ENCODE results near the gene KRTAP5-2.
"Not testable (repeated sequence)": the region's sequence is repeated elsewhere in the genome, so short reads cannot be mapped to it uniquely, and the experiment has no call there.

KRTAP5-2 gene

DNA sequence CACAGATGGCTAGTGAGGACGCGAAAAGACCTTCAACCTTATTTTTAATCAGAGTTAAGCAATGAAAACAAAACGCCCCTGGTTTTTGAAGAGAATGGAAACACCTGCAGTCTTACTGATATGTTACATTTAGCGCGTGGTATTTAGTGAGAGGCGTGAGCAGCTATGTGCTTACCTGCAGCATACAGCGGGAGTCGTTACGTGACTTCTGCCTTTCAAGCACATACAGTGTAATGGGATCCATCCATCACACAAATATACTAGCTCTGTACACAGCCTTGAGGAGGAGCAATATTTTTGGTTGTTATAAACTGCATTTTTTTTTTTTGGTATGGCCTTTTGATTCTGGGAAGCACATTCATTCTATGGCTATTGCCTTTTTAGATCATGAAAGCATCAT is 5.5 kb downstream of the KRTAP5-2 start:
- DNase-seq (ENCODE audit: low read depth in 4 of 4, low spot score in 1 of 4), result no peak

GRCh38 chr11:1589996-1590395 is 8.1 kb downstream of the KRTAP5-2 start:
- DNase-seq (ENCODE audit: low read depth in 4 of 4, low spot score in 1 of 4), result no peak

GRCh38 chr11:1589191-1589963 is 8.7 kb downstream of the KRTAP5-2 start:
- DNase-seq (ENCODE audit: low read depth in 4 of 4, low spot score in 1 of 4), result not testable (repeated sequence)

- no peak for DNase-seq (ENCODE audit: low read depth in 4 of 4, low spot score in 1 of 4)
Measured at GRCh38 chr11:1586699-1587098, 11.4 kb downstream of the KRTAP5-2 start.

DNA sequence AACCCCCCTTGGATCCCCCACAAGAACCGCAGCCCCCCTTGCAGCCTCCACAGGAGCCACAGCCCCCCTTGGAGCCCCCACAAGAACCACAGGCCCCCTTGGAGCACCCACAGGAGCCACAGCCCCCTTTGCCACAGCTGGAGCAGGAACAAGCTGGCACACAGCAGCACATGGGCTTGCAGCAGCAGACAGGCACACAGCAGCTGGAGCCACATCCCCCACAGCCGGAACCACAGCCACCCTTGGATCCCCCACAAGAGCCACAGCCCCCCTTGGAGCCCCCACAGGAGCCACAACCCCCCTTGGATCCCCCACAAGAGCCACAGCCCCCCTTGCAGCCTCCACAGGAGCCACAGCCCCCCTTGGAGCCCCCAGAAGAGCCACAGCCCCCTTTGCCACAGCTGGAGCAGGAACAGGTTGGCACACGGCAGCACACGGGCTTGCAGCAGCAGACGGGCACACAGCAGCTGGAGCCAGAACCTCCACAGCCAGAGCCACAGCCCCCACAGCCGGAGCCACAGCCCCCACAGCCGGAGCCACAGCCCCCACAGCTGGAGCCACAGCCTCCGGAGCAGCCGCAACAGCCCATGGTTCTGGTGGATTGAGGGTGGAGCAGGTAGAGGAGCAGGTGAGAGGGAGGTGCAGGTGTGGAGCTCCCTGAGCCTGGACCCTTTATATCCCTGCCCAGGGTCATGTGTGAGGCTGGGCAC is 13.3 kb downstream of the KRTAP5-2 start, which contains the start of gene KRTAP5-1:
KRTAP5-1 (minus strand) TSS at position 623 of the 710 bp plus-strand sequence; CDS start at position 589, 34 bp downstream.
- DNase-seq (ENCODE audit: low read depth in 4 of 4, low spot score in 1 of 4), result not testable (repeated sequence)

GRCh38 chr11:1582909-1583308 is 15.2 kb downstream of the KRTAP5-2 start:
- not testable (repeated sequence) for DNase-seq (ENCODE audit: low read depth in 4 of 4, low spot score in 1 of 4)

DNA sequence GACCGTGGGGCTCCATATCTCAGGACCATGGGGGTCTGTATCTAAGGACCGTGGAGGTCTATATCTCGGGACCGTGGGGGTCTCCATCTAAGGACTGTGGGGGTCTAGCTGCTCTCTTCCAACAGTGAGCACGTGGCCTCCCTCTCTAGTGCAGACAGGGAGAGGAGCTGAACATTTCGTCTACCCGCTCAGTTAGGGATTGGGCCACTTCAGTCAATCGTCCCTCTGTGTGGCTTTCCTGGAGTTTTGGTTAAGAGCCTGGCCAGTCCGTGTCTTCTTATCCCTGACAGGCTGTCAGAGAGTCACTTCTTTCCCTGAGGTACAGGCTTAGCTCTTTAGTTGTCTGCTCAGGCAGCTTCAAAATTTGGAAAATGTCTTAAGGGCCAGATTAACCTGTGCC is 16.1 kb downstream of the KRTAP5-2 start:
- no peak for DNase-seq (ENCODE audit: low read depth in 4 of 4, low spot score in 1 of 4)

GRCh38 chr11:1576825-1577224 is 21.3 kb downstream of the KRTAP5-2 start:
- no peak for DNase-seq (ENCODE audit: low read depth in 4 of 4, low spot score in 1 of 4)

DNA sequence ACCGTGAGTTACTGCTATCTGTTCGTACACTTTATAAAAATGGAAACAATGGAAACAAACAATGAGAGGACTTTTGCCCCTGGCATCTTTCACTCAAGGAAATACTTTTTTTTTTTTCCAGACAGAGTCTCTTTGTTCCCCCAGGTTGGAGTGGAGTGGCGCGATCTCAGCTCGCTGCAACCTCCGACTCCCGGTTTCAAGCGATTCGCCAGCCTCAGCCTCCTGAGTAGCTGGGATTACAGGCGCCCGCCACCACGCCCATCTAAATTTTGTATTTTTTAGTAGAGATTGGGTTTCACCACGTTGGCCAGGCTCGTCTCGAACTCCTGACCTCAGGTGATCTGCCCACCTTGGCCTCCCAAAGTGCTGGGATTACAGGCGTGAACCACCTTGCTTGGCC is 22.3 kb downstream of the KRTAP5-2 start:
- not testable (repeated sequence) for DNase-seq (ENCODE audit: low read depth in 4 of 4, low spot score in 1 of 4)

DNA sequence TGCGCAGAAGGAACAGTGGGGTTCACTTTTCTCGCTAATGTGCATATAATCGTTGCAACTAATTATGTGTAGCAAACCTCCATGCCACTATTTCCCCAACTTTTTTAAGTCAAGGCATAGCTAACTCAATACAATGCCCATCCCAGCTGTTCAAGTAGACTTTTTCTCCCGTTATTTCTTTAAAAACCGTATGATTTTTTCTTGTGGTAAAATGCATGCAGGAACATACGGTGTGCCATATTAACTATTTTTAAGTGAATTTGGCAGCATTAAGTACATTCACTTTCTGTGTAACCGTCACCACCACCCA is 23.2 kb downstream of the KRTAP5-2 start:
- DNase-seq (ENCODE audit: low read depth in 4 of 4, low spot score in 1 of 4), result no peak

- DNase-seq (ENCODE audit: low read depth in 4 of 4, low spot score in 1 of 4), result no peak
Measured at GRCh38 chr11:1574238-1574932, 23.7 kb downstream of the KRTAP5-2 start.

- no peak for DNase-seq (ENCODE audit: low read depth in 4 of 4, low spot score in 1 of 4)
Measured at GRCh38 chr11:1573903-1574237, 24.2 kb downstream of the KRTAP5-2 start.

DNA sequence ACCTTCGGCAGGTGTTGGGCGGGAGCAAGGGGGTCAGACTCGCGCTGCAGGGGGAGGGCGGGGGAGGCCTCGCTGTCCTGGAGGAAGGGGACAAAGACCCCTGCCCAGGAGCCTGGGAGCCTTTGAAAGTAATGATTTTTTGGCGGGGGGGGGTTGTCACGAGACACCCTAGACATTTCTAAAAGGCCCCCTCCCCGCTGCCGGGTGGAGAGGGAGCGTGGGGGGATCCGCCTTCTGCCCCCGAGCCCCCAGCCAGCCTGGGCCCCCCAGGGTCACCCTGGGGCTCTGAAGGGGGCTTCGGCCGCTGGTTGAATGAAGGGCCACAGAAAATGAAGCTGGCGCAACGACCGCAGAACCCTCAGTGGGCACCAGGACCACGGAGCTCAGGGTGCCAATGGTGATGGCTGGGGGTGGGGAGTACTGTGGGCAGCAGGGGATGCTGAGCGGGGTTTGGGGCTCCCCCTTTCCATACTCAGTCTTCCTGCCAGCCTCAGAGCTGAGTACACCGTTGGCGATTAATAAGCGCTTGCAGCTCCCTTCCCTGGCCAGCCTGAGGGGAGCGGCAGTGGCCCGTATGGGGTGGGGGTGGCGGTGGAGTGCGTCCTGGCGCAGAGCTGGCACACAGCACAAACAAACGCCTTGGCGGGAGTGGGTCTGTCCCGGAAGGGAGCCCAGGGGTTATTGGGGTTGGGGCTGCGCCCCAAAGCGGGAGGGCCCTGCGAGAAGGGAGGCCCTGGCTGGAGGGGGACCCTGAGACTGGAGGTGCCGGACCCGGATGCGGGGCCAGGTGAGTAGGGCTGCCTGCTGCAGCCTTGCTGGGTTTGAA is 24.8 kb downstream of the KRTAP5-2 start:
- no peak for DNase-seq (ENCODE audit: low read depth in 4 of 4, low spot score in 1 of 4)

DNA sequence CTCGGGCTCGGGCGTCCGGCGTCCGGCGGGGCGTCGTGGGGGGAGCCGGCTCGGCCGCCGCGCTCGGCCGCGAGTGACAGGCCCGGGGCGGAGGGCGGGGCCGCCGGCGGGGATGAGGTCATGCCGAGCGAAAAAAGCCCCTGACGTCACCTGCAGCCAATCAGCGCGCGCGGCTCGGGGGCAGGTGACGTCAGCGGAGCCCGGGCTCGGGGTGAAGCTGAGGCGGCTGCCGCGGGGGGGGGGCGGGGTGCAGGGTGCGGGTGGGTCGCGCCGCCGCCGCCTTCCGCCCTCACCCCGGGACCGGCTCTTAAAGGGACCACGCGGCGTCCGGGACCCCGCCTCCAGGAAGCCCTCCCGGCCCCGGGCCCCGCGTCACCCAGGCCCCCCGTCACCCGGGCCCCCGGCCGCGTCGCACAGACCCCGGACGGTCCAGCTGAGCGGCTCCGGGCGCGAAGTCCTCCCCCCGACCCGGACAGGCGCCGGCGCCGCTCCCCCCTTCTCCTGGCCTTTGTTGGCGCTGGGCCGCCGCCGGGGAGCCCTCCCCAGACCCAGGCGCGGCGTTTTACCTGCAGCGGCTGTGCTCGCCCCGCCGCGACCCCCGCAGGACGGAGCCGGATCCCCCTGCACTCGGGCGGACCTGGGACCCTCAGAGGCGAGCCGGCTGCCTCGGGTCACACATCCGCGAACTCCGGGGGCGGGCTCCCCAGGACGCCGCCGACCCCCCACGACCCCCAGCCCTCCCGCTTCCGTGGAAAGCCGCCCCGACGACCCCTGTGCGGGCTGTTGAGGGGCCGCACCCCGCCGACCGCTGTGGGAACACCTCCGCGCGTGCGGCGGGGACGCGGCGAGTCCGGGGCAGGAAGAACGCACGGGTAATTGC is 25.7 kb downstream of the KRTAP5-2 start, which contains the start of gene DUSP8:
DUSP8 (minus strand) TSS at position 75 of the 880 bp plus-strand sequence. CDS start 6,445 bp downstream, outside the sequence.
- DNase-seq (ENCODE audit: low read depth in 4 of 4, low spot score in 1 of 4), result peak; percentile 79 to 88 (median 85)

- no peak for DNase-seq (ENCODE audit: low read depth in 4 of 4, low spot score in 1 of 4)
Measured at GRCh38 chr11:1571760-1572196, 26.3 kb downstream of the KRTAP5-2 start.

DNA sequence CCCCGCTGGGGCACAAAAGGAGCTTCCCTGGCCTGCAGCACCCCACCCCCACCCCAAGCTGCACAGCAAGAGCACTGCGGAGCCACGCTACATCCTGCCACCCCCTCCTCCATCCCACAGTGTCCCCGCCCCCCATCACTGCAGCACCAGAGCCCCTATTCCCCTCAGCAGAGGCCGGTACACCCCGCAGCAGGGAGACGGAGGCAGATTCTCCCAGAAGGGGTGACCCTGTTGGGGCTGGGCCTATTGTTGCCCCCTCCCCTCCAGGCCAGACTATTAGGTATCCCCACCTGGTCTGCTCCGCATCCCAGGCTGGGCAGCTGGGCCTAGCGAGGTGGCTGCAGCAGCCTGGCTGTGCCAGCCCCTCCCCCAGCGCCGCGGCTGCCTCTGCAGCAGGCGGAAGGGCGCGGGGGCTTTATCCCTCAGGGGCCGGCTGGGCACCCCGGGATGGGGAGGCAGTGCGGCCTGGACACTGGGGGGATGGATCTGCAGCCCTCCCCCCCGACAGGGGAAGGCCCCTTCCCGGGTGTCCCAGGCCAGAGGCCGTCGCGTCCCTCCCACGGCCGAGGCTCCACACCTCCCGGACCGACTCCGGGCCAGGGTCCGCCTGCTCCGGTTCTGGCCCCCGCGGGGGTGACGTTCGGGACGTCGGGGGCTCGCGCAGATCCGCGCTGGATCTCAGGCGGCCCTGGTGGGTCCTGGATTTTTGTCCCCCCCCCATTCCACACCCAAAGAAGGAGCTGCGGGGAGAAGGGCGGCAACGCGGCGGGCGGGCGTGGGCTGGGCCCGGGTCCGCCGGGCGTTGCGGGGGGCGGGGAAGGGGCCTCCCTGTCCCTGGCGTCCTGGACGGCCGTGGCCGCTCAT is 27.0 kb downstream of the KRTAP5-2 start:
- no peak for DNase-seq (ENCODE audit: low read depth in 4 of 4, low spot score in 1 of 4)

DNA sequence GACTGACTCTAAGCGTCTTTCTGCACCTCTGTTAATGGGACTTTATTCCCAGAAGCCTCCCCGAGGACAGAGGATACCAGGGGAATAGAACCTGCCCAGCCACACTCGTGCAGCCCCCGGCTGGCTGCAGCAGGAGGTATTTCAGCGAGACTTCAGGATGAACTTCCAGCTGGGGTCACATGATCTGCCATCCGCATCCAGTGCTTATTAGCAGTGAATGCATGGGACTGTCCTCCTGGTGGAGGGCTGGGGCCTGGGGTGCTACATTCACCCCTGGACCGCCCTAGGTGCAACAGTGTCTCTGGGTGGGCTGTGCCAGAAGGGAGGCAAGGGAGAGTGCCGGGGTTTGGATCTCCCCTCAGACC is 27.6 kb downstream of the KRTAP5-2 start:
- DNase-seq (ENCODE audit: low read depth in 4 of 4, low spot score in 1 of 4), result no peak

DNA sequence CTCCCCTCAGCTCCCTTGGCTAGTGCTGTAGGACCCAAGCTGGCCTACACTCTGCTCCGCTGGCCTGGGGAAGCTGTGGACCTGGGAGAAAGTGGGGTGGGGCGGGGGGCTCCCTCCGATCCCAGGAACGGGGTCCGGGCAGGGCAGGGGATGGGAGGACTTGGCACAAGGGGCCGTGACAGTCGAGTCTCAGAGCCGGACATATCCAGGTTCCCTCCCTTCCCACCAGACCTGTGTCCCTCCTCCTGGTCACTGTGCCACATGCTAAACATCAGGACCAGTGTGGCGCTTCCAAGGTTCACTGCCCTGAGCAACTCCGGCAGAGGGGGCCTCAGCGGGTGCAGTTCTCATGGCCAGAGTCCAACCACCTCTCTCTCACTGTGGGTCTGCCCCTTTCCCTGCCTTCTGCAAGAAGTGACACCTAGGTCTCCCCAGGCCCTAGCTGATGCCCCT is 28.1 kb downstream of the KRTAP5-2 start:
- no peak for DNase-seq (ENCODE audit: low read depth in 4 of 4, low spot score in 1 of 4)

- DNase-seq (ENCODE audit: low read depth in 4 of 4, low spot score in 1 of 4), result no peak
Measured at GRCh38 chr11:1569251-1569780, 28.8 kb downstream of the KRTAP5-2 start.
